HG02981 (cell line): ENCODE results near the gene AGBL4.
"Not testable (repeated sequence)": the region's sequence is repeated elsewhere in the genome, so short reads cannot be mapped to it uniquely, and the experiment has no call there.

Experiments used
- ATAC-seq: cut with Tn5 transposase; IDR thresholded peaks from one replicate; pipeline ENCODE4 v1.9.1; 2021; ENCODE audit warnings: mild to moderate bottlenecking, moderate library complexity; ENCODE audit not compliant: unreplicated experiment

The AGBL4 gene

GRCh38 chr1:49050041-49050440, 973.7 kb downstream of the AGBL4 start:
- ATAC-seq: no peak

GRCh38 chr1:49048188-49048587, 975.6 kb downstream of the AGBL4 start:
- no peak for ATAC-seq

GRCh38 chr1:49046305-49046704, 977.4 kb downstream of the AGBL4 start:
- no peak for ATAC-seq

GRCh38 chr1:49045371-49045770, 978.4 kb downstream of the AGBL4 start:
- no peak for ATAC-seq

- no peak for ATAC-seq
Observed at GRCh38 chr1:49036700-49037099, 987.1 kb downstream of the AGBL4 start.

- no peak for ATAC-seq
Observed at GRCh38 chr1:49028396-49028795, 995.4 kb downstream of the AGBL4 start.

- no peak for ATAC-seq
Observed at GRCh38 chr1:49026230-49026811, 997.4 kb downstream of the AGBL4 start.

GRCh38 chr1:49016030-49016977, 1007.5 kb downstream of the AGBL4 start:
- ATAC-seq: no peak

- no peak for ATAC-seq
Observed at GRCh38 chr1:49013079-49013478, 1010.7 kb downstream of the AGBL4 start.

- not testable (repeated sequence) for ATAC-seq
Observed at GRCh38 chr1:49002981-49003380, 1020.8 kb downstream of the AGBL4 start.

GRCh38 chr1:48999321-48999720, 1024.4 kb downstream of the AGBL4 start:
- no peak for ATAC-seq

- no peak for ATAC-seq
Observed at GRCh38 chr1:48996311-48996710, 1027.4 kb downstream of the AGBL4 start.

GRCh38 chr1:48988633-48989197, 1035.0 kb downstream of the AGBL4 start:
- ATAC-seq: no peak

- ATAC-seq: no peak
Observed at GRCh38 chr1:48979940-48980339, 1043.8 kb downstream of the AGBL4 start.

GRCh38 chr1:48978413-48978812, 1045.3 kb downstream of the AGBL4 start:
- no peak for ATAC-seq

GRCh38 chr1:48977273-48977672, 1046.5 kb downstream of the AGBL4 start:
- no peak for ATAC-seq

- no peak for ATAC-seq
Observed at GRCh38 chr1:48969971-48970370, 1053.8 kb downstream of the AGBL4 start.

GRCh38 chr1:48967318-48967717, 1056.4 kb downstream of the AGBL4 start:
- no peak for ATAC-seq

- ATAC-seq: no peak
Observed at GRCh38 chr1:48966583-48966982, 1057.2 kb downstream of the AGBL4 start.

GRCh38 chr1:48960320-48960719, 1063.4 kb downstream of the AGBL4 start:
- no peak for ATAC-seq

GRCh38 chr1:48955774-48956173, 1068.0 kb downstream of the AGBL4 start:
- no peak for ATAC-seq

- no peak for ATAC-seq
Observed at GRCh38 chr1:48953617-48954016, 1070.1 kb downstream of the AGBL4 start.
